Measurements from ENCODE around the gene SFTPA2.
"Not testable (repeated sequence)": the region's sequence is repeated elsewhere in the genome, so short reads cannot be mapped to it uniquely, and the experiment has no call there.

Gene SFTPA2

DNA sequence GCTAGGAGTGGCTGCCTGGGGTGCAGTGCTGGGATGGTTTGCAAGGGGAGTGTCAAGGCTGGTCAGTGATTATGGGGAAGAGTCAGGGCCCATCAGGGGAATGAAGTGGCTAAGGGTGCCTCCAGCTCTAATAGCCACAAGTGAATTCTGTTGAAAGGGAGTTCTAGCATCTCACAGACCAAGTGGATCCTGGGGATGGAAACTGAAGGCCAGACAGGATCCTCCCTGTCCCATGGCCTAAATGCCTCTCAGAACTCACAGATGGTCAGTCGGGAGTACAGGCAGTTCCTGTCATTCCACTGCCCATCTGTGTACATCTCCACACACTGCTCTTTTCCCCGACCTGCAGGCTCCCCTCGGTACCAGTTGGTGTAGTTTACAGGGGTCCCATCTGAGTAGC is 3.2 kb downstream of the SFTPA2 start:
- not testable (repeated sequence) for DNase-seq

DNA sequence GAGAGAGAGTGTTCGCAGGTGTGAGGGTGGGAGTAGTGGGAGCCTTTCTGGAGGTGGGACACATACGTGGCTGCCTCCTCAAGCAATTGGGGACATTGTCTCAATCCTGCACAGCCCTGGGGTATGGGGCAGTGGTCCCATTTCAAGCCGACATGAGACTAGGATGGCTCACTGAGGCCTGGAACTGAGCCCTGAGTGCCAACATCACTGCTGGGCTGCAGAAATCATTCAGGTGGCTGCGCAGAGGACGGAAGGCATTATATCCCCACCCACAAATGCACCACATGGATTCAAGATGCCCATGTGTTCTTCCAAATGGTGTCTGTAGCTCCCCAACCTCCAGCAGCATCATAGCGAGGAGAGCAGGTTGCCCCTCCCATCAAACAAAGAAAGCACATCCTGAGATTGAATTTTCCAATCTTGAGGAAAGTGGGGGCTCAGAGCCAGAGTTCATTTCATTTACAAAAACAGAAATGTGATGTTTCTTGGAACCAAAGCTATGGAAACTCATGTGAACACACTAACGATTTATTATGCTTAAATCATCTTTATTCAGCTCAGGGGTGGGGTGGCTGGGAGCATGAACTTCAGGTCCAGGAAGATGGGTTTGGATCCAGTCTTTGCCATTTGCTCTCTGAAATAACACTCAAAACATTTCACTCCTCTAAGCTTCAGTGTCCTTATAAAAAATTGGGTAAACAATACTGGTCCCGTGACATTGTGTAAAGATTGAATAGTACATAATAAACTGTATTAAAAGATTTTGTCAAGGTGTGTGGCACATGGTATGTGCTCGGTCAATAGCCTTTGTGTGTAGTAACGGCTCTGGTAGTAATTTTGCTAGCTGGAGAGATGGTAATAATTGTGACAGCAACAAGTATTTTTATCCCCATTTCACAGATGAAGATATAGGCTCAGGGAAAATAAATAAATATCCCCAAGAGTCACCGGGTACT is 4.6 kb downstream of the SFTPA2 start:
- DNase-seq: no peak

DNA sequence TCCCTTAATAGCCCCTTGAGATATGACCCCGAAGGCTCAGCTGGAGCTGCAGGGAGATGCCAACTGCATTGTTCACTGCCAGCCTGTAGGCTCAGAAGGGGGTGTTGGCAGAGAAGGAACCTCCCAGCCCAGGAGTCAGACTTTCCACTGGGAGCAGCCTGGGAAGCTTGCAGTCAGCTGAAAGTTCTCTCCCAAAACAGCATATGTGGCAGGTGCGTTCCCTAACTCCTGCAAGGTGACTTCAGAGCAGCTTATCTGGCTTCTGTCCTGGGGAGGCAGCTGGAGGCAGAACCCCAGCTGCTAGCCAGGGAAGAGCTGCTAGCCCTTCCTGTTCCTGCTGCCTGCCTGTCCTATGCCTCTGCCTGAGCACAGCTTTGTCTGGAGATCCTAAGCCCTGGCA is 8.1 kb downstream of the SFTPA2 start:
- DNase-seq: no peak

DNA sequence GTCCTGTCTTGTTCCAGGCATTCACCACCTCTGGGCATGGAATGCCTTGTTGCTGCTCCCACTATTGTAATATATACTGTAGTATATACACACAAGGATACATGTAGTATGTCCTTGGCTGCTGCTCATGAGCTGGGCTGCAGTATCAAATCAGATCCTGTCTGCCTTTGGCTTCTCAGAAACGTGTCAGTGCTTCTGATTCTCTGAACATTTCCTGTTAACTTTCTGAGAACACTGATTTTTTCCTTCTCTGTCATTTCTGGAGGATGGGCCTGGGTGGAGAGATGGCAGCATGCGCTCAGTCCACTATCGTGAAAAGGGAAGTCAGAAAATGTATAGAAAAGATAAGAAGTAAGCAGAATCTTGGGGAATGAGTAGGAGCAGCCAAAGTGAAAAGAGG is 12.2 kb downstream of the SFTPA2 start:
- no peak for DNase-seq

DNA sequence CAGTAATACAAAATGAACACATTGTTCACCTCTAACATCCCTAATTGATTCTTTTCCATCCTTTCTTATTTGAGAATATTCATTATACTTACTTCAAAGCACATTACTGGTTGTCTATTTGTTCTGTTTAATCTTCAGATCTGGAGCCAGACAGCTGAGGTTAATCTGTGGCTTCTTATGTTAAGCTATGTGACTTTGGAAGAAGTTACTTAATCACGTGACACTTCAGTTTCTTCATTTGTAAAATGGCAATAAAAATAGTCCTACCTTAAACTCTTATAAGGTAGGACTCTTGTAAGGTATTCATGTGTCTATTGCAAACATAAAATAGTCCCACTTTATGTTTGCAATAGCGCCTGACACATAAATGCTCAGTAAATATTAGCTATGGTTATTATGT is 13.1 kb downstream of the SFTPA2 start:
- DNase-seq: not testable (repeated sequence)

DNA sequence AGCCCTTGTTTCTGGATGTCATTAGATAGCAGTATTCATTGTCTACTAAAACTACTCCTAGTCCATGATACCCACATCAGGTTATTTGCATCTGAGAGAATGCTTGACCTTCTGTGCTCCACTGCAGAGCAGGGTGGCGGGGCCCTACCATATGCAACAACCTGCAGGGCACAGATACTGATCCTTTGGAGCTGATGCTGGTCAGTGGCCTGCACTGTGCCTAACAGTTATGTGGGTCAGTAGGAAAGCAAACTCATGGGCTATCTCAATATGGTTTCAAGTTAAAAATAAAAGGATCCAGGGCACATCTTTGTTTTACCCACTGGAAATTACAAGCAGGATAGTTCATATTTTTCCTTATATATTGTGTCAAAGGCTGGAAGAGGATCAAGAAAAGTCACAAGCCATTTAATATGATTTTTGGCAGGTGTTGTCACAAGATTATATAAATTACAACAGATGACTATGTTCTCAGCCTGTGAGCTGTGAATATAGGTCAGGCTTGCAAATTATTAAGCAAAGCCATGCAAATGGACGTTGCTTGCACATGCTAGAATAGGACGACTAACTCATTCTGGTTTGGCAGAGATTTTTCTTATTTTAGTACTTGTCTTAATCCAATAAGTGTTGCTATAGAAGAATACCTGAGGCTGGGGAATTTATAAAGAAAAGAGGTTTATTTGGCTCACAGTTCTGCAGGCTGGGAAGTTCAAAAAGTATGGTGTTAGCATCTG is 15.1 kb downstream of the SFTPA2 start:
- DNase-seq: not testable (repeated sequence)

DNA sequence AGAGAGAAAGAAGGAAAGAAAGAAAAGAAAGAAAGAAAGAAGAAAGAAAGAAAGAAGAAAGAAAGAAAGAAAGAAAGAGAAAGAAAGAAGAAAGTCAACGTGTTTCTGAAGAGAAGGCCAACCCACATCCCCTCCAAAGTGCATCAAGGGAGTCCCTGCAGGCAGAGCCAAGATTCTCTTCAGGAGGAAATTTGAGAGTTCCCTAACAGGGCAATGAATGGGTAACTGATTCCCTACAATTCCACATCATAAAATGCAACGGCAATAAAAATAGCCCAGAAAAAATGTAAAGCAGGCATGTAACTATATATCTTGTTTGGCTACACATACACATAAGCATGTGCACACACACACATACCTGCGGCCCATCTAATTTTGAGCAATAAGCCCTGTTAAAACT is 15.8 kb downstream of the SFTPA2 start:
- not testable (repeated sequence) for DNase-seq

DNA sequence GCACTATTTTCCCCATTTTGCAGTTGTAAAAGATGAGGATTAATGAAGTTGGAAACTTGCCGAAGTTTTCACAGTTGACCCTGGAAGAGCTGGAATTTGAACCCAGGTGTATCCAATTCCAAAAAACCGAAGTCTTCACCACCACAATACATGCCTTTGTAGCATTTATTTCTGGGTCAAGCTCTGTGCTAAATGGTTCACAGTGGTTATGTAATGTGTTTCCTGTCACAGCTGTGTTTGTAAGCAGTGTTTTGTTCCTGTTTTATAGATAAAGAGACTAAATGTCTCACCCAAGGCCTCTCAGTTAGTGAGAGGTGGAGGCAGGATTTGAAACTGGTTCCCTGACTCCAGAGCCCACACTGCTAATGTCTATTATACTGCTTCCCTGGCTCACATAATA is 17.6 kb downstream of the SFTPA2 start:
- peak; percentile 23 for DNase-seq

DNA sequence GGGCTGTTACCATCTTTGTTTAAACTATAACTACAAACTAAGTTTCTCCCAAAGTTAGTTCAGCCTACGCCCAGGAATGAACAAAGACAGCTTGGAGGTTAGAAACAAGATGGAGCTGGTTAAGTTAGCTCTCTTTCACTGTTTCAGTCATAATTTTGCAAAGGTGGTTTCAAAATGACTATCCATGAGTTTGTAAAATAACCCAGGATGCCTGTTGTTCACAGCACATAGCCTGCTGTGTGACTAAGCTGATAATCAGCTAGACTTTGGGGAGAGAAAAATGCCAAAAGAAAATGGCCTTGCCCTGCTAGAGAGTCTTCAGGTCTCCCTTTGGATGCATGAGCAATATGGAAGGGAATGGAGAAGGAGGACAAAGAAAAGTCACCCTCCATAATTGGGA is 19.3 kb downstream of the SFTPA2 start:
- DNase-seq: not testable (repeated sequence)

DNA sequence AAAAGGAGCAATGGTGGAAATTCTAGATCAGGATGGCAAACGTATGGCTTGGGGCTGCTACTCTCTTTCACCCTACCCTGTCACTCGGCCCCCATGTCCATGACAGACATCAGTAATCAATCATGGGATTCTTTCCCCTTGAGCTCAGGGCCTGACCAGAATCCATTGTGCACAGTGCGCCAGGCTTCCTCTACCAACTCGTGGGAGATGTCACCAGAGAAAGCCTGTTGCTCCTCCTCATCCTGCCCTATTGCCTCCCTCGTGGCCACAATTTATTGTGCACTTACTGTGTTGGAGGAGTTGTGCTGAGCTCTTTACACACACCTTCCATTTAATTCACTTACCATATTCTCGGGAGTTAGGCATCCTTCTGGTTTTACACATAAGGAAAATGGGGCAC is 21.9 kb downstream of the SFTPA2 start:
- not testable (repeated sequence) for DNase-seq

DNA sequence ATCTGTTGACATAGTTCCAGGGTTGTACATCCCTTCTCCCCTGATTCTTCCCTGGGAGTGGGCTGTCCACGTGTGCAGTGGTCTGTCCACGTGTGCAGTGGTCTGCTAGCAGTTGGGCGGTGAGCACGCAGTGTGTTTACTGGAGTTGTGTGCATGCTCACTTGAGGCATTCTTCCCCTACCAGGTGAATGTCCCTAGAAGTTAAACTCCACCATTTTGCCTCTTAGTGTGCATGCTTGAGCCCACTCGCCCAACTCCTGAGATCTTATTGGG is 26.4 kb downstream of the SFTPA2 start:
- not testable (repeated sequence) for DNase-seq

DNA sequence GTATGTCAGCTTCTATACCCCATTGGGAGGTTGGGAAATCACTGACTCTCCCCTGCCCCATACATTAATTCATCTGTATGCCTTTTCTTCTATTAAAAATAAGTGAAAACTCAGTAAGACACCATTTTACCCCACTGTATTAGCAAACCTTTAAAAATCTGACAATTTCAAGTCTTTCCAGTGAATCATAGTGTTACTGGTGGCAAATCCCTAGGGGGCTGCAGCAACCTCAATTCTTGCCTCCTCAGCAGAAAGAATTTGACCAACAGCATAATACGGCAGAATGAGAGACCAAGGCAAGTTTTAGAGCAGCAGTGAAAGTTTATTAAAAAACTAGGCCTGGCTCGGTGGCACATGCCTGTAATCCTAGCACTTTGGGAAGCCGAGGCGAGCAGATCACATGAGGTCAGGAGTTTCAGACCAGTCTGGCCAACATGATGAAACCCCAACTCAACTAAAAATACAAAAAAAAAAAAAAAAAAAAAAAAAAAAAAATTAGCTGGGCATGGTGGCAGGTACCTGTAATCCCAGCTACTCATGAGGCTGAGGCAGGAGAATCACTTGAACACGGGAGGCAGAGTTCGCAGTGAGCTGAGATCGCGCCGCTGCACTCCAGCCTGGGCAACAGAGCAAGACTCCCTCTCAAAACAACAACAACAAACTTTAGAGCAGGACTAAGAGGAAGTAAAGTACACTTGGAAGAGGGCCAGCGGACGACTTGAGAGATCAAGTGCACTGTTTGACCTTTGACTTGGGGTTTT is 26.9 kb downstream of the SFTPA2 start:
- not testable (repeated sequence) for DNase-seq

DNA sequence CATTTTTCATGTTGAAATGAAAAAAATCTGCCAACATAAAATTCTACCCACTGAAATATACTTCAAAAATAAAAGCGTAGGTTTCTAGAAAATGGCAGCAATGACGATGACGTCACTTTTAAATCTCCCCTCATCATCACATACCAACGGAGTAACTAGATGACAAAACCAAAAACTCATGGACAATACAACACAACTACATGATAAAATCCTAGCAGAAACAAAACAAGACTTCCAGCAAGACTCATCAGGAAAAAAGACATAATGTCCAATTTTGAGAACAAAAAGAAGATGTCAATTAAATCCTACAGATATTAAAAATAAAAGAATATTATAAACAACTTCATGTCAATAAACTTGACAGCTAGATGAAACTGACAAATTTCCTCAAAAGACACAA is 31.9 kb downstream of the SFTPA2 start:
- not testable (repeated sequence) for DNase-seq

DNA sequence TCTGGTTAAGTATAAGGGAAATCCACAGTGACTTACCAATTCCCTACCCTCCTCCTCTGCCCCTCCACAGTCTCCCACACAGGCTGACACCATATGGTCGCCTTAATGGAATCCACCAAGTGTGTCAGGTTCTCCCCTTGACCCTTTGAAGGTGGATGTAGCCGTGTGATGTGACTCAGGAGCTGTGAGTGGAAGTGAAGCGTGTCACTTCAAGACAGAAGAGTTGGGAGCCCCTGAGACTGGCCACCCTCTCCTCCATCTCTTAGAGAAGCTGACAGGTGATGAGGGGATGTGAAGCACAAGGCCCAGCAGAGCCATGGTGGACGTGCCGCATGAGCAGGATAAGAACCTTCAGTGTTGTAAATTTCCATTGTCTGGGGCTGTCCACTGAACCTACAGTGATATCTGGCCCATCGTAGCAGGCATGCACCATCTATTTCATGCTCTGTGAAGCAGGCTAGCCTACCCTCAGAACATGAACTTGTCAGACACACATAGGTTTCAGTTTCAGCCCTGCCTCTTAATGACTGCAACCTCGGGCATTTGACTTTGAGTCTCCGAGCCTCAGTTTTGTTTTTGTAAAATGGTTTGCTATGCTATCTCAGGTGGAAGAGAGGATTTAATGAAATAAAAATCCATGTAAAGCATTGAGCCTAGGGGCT is 35.0 kb downstream of the SFTPA2 start:
- DNase-seq: not testable (repeated sequence)

DNA sequence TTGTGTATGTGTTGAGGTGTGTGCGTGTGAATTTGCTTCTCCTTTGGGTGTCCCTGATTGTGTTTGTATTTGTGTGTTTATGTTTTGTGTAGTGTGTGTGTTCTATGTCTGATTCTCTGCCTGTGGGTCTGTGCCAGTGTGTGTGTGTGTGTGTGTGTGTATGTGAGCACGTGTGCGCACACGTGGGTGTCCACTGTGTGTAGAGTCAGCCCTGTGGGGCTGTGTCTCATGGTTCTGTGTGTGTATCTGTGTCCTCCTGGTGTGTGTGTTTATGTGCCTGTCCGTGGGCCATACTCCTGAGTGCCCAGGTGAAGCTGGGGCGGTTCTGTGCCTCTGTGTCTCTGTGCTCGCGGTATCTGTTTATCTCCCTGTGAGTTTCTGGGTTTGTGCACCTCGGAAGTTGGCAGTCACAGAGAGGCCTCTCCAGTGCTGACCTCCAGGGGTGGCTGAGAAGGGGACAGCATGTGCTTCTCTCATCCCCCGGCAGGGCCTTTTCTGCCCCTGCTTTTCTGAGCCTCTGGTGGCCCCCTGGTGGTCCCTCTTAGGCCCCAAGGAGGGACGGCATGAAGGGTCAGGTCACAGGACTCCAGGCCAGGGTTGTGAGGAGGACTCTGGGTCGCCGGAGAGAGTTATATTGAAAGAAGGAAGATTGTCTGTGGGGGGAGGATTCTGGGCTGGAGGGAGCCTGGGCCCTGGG is 36.9 kb downstream of the SFTPA2 start:
- DNase-seq: not testable (repeated sequence)

DNA sequence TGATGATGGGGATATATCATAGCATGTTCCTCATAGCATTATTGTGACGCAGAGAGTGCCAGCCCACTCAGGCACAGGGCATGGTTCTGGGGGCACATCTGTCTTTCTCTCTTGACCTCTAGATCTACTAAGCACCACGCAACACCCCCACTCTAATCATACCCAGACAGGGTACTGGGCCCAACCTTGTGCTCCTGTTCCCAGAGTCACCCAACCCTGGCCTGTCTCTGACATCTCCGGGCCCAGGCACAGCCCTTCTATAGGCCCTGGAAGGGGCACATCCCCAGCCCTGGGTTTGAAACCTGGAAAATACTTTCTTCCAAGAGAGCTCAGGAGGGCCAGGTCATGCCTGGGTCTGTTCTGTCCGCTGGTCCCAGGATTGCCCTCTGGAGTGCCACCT is 37.7 kb downstream of the SFTPA2 start:
- not testable (repeated sequence) for DNase-seq

DNA sequence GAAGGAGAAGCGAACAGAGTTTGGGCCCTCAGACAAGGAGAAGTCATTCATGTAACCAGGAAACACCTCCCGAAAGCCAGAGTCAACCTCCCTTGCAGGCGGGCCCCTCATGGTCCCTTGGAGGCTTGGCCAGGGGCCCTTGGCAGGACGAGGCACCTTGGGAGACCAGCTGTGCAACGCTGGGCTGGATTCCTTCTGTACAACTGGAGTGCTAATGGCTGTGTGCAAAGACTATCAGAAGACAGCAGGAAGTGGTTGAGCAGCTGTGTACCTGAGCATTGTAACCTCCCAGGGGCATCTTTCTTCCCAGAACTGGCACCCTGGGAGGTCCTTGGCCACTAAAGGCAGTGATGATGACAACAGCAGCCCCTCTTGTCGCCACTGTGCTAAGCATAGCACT is 38.5 kb downstream of the SFTPA2 start:
- DNase-seq: not testable (repeated sequence)

DNA sequence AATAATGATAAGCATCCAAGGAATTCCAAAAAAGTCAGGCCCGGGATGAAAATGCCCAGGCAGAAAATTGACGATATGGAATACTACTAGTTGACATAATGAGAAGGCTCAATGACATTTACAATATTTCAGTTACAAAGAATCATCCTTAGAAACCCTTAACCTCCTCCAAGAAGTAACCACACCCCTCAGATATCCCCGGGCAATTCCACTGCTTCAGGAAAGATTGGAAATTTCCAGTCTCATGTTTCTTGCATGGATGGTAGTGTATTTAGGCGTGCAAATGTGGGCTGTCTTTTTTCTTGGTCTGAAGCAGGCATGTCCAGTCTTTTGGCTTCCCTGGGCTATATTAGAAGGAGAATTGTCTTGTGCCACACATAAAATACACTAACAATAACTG is 42.6 kb downstream of the SFTPA2 start:
- not testable (repeated sequence) for DNase-seq

DNA sequence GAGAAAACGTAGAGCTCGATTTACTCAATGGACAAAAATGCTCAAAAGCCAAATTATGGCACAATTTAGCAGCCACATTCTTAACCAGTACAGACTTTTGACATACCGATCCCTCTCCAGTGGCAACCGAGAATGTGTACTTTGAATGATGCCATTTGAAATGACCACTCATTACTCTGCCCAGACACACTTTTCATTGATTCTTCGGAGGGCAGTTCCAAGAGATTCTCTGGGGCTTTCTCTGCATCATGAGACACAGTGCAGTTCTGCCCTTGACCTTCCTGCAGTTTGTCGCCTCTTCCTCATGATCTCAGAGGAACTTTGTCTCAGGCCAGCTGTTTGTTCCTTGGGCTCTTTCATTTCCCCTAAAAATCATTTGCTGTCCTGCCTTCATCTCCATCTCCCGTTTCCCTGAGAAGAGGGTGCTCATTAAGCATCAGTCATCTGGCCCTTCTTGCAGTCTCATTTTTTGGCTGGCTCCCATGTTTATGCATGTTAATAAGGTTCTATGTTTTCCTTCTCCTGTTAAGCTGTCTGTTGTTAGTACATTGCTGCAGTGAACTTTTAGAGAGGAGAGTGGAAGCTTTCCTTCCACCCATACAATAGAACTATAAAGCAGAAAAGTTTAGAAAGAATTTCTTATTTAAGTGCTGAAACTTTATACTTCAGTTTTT is 43.5 kb downstream of the SFTPA2 start:
- DNase-seq: not testable (repeated sequence)

DNA sequence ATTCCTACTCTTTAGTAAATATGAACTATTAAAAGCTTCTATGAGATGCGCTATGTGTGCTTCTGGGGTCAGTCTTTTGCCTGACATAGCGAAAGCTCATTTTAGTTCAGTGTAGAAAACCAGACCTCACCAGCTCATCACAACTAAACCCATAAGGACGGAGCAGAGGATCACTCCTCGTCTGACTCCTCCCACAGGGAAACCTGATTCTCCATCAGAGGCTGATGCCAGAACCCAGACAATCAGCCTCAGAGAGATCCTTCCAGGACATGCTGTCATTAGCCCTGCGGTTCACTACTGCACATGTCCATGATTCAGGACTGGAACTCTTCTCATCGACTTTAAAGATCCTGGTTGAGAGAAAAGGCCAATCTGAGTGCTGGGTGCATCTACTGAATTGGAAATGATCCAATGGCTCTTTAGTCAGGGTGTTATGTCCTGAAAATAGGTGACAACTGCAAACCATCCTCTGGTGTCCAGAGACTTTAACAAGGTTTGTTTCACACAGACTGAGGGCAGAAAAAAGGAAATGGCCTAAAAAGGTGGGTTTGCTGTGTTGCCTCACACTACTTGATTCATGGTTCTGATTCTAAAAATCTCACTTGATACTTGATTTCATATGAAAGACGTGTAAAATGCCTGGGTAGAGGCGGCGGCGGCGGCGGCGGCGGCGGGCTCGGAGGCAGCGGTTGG is 48.2 kb downstream of the SFTPA2 start, which contains the start of gene EIF5AL1:
EIF5AL1 (plus strand) TSS at position 643 of the 693 bp plus-strand sequence. CDS start 117 bp downstream, outside the sequence.
- DNase-seq: not testable (repeated sequence)
